ENCODE data around the gene DLG1.

Gene DLG1

DNA sequence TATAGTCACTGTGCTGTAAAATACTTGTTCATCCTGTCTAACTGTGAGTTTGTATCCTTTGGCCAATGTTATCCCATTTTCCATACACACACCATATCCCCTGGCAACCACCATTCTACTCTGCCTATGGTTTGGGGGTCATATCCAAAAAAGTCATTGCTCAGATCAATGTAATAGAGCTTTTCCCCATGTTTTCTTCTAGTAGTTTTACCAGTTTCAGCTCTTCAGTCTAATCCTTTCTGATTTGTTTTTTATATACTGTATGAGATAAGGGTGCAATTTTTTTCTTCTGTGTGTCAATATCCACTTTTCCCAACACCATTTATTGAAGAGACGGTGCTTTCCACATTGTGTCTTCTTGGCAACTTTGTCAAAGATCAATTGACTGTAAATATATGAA lies 14.0 kb upstream of the DLG1 start:
- DNase-seq: no peak

- no peak for DNase-seq
These were observed 13.2 kb upstream of the DLG1 start for GRCh38 chr3:197311591-197311990.

DNA sequence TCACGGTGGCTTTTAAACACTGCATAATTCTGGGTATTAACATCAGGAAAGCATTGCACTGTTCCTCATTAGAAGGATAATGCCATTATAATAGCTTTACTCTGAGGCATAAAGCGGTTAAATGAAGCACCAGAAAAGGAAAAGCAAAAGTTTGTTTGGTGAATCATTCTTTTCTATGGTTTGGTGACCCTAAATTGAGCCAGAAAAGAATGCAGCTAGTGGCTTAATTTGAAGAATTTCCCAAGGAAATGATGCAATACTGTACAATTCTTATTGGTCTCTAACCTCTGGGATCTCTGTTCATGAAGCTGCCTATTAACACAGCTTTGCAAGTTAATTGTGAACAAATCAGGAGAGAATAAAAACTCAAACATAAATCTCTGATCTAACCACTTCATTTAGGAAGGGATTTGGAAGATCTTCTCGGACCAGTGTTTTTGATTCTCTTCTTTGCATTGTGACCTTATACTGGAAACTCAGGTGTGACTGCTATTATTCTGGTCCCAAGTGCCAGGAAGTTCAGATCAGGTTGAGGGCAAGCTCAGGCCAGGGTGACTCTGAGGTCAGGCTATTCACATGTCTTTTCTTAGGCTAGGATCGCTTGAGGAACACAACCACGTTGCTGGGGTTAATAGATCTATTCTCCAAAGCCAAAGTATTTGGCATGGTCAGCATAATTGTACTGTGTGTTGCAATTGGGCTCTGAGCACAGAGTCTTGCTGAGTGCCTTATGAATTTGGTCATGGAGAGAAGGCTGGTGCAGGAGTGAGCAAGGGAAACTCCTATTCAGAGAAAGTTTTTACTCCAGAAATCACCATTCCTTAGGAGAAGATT lies 11.3 kb upstream of the DLG1 start:
- DNase-seq: no peak

- DNase-seq: no peak
These were observed 10.2 kb upstream of the DLG1 start for GRCh38 chr3:197308591-197308990.

- DNase-seq: no peak
These were observed 8.1 kb upstream of the DLG1 start for GRCh38 chr3:197306374-197307086.

- peak in 1 of 6 experiments; percentile 4 for DNase-seq
These were observed 7.4 kb upstream of the DLG1 start for GRCh38 chr3:197305854-197306253.

GRCh38 chr3:197303452-197303851 lies 5.0 kb upstream of the DLG1 start:
- no peak for DNase-seq

- no peak for DNase-seq
These were observed 4.4 kb upstream of the DLG1 start for GRCh38 chr3:197302696-197303341.

DNA sequence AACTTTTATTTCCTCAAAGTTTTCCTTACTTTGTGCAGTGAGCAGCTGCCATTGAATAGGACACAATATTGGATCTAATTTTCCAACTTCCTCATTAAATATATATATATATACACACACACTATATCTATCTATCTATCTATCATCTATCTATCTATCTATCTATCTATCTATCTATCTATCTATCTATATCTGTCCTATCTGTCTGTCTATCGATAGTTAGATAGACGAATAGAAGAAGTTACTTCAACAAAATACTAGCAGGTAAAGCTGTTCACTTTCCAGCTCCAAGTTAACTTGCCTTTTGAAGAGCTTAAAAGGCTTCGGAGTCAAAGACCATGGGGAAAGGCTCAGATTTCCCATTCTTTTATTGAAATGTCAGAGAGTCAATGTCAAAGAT lies 3.6 kb upstream of the DLG1 start:
- no peak for DNase-seq

DNA sequence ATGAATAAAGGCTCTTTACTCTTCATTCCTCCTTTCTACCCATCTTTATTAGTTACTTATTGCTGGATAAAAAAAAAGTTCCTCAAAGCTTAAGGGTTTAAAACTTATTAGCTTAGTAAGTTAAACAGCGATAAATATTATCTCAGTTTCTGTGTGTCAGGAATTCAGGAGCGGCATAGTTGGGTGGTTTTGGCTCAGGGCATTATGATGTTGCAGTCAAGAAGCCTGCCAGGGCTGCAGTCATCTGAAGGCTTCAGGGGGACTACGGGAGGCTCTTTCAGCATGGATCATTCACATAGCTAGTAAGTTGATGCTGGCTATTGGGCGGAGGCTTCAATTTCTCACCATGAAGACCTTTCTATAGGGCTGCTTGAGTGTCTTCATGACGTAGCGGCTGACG lies 1.9 kb upstream of the DLG1 start:
- no peak for DNase-seq

DNA sequence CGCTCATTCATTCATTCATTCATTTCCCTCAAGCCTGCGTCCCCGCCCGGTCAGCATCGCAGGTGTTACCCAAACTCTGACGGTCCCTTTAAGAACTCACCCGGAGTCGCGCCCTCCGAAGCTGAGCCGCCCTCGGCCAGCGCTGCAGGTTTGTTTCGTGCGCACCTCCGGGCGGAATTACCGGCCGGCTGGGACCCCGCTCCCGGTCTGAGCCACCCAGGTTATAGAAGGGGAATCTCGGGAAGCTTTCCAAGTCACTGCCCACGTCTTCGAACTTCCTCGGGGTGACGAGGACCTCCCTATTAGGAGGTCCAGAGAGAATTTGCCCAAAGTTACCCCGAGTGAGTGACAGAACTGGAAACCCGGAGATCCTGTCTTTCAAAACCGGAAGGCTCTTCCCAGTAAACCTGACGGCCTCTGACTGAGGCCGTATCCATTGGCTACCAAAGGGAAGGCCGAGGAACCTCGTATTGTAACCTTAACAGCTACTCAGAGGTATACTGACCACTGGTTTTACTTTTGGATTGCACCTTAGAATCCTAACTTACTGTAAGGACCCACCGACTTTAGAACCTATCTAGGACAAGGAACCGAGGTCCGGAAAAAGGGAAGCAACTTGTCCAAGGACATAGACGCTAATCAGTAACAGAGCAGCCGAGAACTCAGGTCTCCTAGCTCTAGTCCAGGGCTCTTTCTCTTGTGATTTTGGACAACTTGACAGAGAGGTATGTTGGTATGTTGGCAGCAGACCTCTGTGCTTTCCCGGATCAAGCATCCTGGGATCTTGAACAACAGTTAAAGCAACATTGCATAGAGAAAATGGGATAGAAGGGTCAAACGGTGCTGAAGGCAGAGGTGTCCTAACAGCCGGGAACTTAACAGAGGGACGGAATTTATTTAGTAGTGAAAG lies 788 bp upstream of the DLG1 start:
- DNase-seq: peak in 2 of 6 experiments; percentile 32 to 53

DNA sequence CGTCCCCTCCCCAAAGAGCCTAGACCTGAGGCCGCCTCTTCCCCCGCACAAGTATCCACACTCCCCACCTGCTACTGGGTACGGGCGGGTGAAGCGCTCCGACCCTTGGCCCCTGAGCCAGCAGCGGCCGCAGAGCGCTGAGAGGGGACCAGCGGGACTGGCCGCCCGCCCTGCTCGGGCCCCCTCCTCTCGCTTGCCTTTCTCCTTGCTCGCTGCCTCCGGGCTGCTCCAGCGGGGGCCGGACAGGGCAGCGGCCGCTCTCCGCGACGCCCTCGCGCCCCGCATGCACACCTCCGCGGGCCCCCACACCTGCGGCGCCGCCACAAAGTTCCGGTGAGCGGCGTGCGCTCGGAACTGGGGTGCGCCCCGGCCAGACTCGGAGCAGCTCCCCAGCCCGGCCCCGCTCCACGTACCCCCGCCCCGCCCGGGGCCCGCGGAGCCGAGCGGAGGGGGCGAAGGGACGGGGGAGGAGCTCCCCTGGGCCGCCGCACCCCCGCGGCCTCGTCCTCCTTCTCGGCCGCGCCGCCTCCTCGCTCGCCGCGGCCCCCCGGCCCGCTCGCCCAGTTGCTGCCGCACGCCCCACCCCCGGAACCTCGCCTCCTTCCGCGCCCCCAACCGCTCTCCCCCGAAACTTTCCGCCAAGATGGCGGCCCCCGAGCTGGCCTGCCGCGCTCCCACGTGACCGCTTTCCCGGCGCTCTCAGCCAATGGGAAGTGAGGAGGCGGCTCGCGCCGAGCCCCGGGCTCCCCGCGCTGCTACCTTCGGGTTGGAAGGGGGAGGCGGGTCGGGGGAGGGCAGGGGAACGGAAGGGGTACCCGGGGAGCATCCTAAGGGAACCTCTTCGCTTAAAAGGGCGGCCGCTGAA lies 704 bp downstream of the DLG1 start:
- DNase-seq: peak; percentile 70 to 86 (median 83)

DNA sequence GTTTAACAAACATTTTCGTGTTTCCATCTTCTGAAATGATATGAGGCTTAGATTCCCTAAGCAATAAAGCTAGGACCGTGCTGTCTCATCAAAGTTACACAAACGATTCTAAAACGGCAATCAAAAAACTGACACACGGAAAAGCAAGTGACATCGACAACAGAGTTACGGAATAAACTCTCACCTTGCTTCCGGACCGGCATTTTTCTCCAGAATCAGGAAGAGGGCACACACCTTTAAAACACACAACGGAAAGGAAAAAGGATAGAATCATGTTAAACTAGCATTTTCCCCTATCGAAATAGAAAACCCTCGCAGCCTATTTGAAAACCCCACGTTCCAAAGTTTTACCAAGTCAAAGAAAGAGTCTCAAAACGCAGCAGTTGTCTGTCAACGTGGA lies 1.4 kb downstream of the DLG1 start:
- peak in 2 of 6 experiments; percentile 21 to 36 for DNase-seq

GRCh38 chr3:197296545-197296944 lies 1.9 kb downstream of the DLG1 start:
- DNase-seq: no peak

DNA sequence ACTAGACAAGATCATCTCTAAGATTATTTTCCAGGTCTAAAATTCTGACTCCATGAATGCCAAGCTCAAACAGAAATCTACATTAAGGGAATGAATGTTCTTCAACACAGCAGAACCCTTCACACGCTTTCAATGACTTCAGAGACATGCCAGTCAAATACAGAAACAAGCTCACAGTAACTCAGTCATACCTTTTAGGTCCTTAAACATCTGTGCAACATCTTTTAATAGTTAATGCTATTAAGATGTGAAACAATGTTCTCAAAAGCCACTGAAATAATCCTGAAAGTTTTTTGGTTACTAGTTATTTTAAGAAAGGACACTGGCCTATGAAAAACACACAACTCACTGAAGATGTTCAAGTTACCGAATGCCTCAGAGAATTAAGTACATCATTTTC lies 2.5 kb downstream of the DLG1 start:
- DNase-seq: no peak

GRCh38 chr3:197293605-197294237 lies 4.7 kb downstream of the DLG1 start:
- no peak for DNase-seq

- DNase-seq: no peak
These were observed 5.8 kb downstream of the DLG1 start for GRCh38 chr3:197292648-197293047.

- DNase-seq: no peak
These were observed 6.2 kb downstream of the DLG1 start for GRCh38 chr3:197292083-197292646.

DNA sequence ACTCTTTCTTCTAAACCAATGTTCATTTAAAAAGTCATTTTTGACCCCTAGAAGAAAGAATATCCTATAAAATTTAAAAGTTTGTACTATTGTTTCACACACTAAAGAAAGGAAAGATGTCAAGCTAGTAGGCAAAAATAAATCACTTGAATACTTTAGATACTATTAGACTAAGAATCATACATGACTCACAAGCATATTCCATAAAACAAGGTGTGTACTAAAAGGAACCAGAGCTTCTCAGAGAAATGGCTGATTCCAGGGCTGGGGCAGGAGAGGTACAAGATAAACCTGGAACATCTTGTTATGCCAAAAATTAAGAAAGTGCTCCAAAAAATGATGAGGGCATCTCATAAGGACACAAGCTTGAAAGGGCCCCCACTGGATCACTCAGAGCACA lies 8.7 kb downstream of the DLG1 start:
- DNase-seq: no peak

DNA sequence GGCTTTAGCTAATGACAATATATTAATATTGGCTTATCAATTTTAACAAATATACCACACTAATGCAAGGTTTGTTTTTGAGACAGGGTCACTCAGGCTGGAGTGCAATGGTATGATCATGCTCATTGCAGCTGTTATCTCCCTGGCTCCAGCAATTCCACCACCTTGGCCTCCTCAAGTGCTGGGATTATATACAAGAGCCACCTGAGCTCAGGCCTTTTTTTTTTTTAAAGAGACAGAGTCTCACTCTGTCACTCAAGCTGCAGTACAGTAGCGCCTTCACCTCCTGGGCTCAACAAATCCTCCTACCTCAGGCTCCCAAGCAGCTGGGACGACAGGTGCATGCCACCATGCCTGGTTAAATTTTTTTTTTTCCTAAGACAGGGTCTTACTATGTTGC lies 11.7 kb downstream of the DLG1 start:
- no peak for DNase-seq

- no peak for DNase-seq
These were observed 12.9 kb downstream of the DLG1 start for GRCh38 chr3:197285557-197285956.
